GDM1 (cell line): ENCODE measurements around the gene MMP10.
"Not testable (repeated sequence)": the region's sequence is repeated elsewhere in the genome, so short reads cannot be mapped to it uniquely, and the experiment has no call there.

ENCODE experiments used
- DNase-seq: peaks from one replicate; lab custom pipeline; 2025; lab: John Stamatoyannopoulos, UW

MMP10 gene

GRCh38 chr11:102783016-102783415 lies 2.6 kb upstream of the MMP10 start:
- DNase-seq: no peak

DNA sequence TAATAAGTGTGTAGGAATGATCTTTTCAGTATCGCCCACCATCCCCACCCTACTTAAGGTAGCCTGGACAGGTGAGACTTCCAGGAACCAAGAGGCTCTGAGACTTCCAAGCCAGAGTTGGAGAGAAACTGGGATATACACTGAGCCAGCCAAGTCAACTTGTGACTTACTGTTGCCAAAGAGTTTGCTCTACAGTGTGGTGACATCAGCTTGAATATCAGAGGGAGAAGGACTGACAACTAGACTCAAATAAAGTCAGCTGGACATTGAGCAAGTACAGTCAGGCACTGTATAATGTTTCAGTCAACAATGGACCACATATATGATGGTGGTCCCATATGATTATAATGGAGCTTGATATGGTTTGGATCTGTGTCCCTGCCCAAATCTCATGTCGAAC lies 1.2 kb upstream of the MMP10 start:
- DNase-seq: no peak

GRCh38 chr11:102776454-102776853 lies 4.0 kb downstream of the MMP10 start:
- DNase-seq: no peak

DNA sequence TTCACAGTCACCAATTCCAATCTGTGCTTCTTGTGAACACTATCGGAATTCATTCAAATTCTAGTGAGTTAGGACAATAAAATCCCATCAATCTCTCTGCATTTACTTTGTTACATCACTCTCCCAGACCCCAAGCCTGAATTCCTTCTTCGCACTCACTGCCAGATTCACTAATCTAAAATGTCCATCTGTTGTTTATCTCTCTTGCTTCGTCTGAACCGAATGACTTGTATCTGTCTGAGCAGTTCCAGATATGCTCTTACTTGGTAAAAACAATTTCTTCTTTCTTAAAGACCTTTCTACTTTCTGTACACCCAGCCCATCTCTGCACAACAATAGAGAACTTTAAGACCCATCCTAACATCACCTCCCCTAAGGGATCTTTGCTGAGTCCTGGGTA lies 7.0 kb downstream of the MMP10 start:
- DNase-seq: no peak

DNA sequence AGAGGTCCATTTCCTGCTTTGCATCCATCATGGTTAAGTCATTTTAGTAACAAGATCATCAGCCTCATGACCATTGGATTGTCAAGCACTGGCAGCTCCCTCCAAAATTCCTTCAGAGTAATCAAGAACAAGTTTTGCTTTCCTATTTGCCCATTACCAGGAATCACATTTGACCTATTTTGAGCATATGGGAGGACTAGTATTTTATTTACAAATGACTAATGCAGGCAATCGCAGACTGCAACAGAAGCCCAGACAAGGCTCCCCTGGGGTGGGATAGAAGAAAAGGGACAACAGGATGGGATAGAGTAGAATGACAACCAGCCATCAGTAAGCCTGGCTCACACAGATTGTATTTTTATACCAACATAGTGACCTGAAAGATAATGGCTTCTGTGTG lies 9.1 kb downstream of the MMP10 start:
- no peak for DNase-seq

DNA sequence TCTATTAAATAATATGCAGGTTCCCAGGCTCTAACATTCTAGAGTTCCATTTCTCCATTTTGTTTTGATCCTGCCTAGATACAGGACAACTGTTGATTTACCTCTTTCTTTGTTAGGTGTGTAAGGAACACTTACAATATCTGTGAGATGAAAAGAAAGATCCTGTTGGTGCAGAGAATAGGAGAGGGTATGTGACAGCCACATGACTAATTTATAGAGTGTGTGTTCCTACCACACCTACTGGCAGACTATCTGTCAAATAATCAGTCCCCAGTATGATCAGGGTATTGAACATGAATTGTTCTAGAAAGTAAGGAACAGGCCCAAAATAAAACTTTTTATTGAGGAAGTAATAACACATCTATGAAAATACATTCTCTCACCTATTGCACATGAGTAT lies 10.2 kb downstream of the MMP10 start:
- no peak for DNase-seq

DNA sequence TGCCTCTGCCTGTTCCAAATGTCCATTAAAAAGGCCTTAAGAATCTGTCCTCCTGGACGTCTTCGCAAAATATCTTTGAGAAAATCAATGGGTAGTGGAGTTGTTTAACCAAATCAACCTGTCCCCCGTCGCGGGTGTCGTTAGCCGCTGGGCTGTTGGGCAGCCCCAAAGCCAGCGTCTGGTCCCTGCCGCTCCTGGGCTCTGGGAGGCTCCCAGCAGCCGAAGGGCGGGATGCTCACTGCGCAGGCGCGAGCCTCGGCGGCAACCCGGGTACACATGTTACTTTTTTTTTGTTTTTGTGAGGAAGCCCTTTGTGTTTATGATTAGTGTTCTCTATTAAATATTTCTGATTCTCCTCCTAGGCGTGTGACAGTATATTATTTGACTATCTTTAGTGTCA lies 12.6 kb downstream of the MMP10 start:
- no peak for DNase-seq

GRCh38 chr11:102763440-102763839 lies 17.0 kb downstream of the MMP10 start:
- no peak for DNase-seq

DNA sequence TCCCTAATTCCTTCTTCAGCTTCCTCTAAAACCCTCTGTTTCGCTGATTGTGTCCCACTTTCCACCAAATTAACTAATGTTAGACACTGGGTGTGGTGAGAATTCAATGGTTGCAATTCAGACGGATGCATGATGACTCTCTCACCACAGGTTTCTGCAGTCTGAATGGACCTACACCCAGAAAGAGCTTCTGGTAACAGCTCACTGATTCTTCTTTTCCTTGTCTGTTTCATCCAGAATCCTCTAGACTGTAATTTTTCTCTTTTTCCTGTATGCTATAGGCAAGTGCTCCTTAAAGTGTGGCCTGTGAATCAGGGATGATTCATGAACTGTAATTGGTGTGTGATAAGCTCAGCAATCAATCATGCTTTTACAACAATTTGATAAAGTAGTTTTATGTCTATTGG lies 18.1 kb downstream of the MMP10 start:
- DNase-seq: no peak

- DNase-seq: no peak
These were observed 18.7 kb downstream of the MMP10 start for GRCh38 chr11:102761646-102762238.

DNA sequence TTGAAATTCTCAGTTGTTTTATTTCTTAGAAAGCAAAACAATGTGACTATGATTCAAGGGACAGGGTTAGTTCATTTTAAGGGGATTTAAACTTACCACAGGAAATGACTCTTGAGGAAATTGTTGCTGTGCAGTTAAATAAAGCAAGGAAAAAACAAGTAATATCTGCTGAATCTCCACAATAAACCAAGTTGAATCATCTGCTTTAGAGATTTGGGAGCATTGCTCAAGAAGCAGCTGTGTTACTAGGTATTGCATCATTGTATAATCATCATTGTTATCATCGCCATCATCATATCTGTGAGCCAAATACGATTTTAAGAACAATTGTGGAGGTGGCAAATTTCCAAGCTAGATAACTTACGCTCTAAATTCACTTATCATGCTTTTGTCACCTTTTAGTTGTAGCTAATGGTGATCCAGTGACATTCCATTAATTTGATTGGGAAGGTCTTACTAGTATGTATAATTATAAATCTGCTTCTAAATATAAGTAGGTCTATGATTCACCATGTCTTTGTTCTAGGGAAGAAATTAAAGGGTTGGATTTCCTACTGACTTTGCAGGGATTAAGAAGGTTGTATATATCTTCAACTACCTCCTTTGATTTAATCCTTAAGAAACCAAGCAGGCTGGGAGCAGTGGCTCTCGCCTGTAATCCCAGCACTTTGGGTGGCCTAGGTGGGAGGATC lies 19.9 kb downstream of the MMP10 start:
- DNase-seq: no peak

DNA sequence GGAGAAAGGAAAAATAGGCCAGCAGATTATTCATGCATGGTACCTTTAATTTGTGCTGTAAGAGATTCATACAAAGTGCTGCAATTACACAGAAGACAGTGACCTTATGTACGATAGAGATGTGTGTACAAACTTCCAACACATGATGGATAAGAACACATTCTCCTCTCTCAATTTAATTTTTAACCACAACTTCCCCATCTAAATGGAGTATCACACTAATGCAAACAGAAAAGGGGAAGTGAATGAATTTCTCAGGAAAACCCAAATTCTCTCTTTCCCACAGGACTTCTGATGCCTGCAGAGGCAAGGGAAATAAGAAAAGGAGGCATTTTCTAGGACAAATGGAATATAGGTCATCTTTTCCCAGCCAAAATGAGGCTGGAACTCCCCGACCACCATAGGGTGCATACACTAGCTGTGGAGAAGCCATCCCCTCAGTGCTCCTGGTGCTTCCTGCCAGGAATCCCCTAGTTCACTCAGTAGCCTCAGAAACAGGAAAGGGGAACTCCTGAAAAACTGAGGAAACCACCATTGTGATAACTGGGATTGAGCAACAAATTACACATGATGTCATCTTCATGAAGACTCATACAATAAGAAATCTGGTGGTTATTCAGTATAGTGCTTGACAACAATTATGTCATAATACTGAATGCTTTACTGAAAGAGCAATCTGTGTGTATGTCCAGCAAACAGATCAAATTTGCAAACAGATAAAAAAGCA lies 22.4 kb downstream of the MMP10 start:
- no peak for DNase-seq

DNA sequence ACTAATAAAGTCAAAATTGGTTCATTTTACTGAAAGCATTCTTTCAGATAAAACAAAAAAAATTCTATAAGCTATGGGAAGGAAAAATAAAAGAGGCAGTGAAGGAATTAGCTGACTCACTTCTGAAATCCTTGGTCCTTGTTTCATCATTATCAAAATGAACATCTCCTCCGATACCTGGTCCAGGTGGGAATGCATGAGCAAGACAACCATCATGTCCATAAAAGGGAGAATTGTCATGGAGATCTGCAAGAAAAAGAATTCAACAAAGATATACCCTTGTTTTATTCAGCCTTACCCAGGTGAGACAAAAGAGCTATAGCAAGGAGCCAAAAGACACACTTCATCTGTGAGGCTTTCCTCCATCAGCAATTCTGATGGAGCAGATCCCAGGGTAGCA lies 27.2 kb downstream of the MMP10 start:
- DNase-seq: no peak

DNA sequence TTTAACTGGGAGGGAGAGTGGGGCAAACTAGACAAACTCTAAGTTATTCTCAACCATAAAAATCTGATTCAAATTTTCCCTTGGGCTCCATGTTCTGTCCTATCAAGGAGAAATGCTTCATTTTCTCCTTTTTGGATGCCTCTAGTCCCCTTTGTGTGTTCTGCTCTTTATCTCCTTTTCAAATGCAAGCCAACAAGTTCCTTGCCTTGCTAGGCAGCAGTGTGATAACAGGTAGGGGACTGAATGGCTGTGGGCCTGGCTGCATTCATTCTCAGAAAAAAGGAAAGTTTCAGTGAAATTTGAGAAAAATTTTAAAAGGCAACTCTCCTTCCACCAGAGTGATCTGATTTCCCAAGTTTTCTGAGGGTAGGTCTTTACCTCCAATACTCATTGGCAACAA lies 28.8 kb downstream of the MMP10 start:
- DNase-seq: no peak

- DNase-seq: no peak
These were observed 31.2 kb downstream of the MMP10 start for GRCh38 chr11:102749101-102749722.

- DNase-seq: not testable (repeated sequence)
These were observed 33.5 kb downstream of the MMP10 start for GRCh38 chr11:102746746-102747578.

DNA sequence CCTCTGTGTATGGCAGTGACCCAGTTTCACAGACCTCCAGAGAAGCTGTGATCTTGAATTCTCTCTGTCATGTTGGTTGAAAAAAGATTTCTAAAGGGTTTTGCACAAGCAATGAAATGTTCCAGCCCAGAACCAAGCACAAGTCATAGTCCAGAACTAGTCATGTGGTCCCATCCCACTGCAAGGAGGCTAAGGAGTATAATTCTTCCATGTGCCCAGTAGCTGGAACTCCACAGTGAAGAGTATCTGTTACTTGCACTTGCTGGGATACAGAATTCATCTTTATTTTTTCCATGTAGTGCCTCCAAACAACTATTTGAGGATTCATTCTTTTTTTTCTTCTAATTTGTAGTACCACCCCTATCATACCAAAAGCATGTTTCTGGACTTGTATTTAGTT lies 45.8 kb downstream of the MMP10 start:
- no peak for DNase-seq

DNA sequence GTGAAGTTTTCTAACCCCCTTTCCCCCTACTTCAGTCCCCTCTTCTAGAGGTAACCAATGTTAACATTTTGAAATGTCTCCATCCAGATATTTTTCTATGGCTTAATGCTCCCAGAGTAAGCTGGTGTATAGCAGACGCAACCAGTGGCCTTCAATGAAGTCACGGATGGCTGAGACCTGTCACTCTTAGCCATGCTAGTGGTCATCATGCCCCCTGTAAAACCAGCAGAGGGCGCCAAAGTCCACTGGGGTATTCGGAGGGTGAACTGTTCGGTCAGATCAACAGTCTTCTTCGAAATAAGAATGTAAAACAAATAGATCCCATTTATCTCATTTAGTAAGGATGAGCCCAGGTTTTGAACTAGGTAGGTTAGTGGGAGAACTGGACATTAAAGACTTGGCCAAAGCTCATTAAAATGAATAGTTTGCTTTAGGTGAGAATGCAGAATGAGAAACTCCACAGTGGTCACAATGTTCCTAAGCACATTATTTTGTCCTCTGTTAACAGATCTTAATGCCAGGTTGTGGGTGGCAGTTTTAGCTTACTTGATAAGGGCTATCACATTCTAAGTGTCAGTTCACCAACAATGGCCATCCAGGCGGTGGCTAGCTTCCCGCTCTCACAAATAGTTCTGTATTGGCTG lies 47.1 kb downstream of the MMP10 start:
- DNase-seq: peak; percentile 50

- not testable (repeated sequence) for DNase-seq
These were observed 49.5 kb downstream of the MMP10 start for GRCh38 chr11:102730944-102731343.

GRCh38 chr11:102729849-102730815 lies 50.3 kb downstream of the MMP10 start:
- no peak for DNase-seq
